Dermis microvascular lymphatic vessel endothelial cell (primary cell): ENCODE data around the gene C19orf47. TPM values are rescaled to one million over a fixed set of nuclear protein-coding genes. Genes with fewer than 3 reads are reported as not detected.

Source experiments
- DNase-seq, 2 donors: peaks; one replicate each; pipeline versions ENCODE4 v3.0.0 to v3.0.0-alpha.2; 2010; ENCODE audit warnings: low read depth in 2 of 2
- total RNA-seq: library from RNA; depleted of rRNA; stranded (reverse); fragments of >200 nt; gene quantifications from 2 replicates; pipeline ENCODE4 v1.2.1, GENCODE V29; 2014

Gene C19orf47, protein sequence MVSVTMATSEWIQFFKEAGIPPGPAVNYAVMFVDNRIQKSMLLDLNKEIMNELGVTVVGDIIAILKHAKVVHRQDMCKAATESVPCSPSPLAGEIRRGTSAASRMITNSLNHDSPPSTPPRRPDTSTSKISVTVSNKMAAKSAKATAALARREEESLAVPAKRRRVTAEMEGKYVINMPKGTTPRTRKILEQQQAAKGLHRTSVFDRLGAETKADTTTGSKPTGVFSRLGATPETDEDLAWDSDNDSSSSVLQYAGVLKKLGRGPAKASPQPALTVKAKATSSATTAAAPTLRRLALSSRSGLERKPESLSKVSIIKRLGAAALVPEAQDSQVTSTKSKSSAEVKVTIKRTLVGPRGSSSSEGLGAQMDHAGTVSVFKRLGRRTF
- 4.4 and 8.0 TPM in 2 replicates for total RNA-seq

DNA sequence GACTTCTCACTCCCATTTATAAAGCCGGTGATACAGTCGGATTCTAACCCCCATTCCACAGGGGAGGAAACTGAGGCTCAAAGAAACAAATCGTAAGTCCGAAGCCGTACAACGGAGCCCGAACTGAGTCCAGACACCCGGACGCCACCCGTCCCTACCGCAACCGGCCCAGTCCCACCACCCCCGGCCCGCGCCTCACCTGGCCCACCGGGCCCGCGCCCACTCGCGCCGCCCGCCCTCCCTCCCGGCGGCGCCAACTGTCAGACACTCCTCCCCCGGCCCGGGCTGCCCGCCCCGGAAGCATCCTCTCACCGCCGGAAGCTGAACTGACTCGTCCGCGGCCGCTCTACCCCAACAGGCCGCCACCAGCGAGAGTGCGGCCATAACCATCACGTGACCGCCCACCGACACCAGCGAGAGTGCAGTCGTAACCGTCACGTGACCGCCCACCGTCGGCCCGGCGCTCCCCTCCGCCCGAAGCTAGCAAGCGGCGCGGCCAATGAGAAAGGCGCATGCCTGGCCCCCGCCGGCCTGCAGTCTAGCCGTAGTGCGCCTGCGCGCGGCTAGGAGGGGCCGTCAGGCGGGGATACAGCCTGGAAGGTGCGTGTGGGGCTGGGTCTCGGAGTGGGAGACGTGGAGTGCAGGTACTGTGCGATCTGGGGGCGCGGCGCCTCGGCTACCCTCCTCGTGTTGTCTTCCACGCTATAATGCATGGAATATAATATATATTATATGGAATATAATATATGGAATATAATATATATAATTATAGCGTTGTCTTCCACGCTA, at the start of gene C19orf47, which contains the start of gene PLD3:
C19orf47 (minus strand) TSS at position 273 of the 789 bp plus-strand sequence. CDS start 6,540 bp downstream, outside the sequence.
PLD3 (plus strand) TSS at position 571 of the 789 bp plus-strand sequence. CDS start 17,789 bp downstream, outside the sequence.
- DNase-seq: peak; percentile 97 to 100

DNA sequence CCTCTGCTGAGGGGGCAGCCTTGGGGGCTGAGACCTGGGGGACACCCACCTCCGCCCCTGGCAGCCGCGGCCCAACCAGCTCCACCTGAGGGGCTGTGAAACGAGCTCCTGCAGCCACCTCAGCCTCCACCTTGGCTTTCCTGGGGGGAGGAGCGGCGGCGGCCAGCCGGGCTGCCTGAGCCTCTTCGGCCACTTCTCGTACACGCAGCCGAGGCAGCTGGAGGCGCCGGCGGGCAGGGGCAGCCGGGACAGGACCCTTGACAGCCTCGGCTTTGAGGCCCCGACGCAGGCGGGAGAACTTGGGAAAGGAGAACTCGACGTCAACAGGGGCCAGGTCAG, 49.3 kb upstream of the C19orf47 start:
- no peak for DNase-seq

DNA sequence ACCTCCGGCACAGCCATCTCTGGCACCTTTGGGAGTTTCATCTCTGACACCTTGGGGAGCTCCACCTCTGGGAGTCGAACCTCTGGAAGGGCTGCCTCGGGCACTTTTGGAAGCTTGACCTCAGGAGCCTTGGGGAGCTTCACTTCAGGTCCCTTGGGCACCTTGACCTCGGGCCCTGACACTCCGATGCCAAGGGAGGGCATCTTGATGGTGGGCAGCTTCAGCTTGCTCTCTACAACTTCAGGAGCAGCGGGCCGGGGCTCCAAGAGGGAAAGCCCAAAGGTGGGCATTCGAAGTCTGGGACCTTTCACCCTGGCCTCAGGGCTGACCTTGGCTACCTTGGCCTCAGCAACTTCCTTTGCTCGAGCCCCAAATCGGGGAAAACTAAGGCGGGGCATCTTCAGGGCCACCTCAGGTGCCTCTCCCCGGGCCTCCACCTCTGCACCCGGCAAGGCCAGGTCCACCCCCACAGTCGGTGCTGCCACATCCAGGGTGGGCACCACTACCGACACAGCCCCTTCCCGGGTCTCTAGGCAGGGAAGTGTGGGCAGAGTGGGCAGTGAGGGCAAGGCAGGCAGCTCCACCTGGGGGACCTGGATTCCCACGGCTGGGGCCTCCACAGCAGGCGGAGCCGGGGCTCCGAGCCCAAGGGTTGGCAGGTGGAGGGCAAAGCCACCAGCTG, 48.8 kb upstream of the C19orf47 start:
- no peak for DNase-seq

DNA sequence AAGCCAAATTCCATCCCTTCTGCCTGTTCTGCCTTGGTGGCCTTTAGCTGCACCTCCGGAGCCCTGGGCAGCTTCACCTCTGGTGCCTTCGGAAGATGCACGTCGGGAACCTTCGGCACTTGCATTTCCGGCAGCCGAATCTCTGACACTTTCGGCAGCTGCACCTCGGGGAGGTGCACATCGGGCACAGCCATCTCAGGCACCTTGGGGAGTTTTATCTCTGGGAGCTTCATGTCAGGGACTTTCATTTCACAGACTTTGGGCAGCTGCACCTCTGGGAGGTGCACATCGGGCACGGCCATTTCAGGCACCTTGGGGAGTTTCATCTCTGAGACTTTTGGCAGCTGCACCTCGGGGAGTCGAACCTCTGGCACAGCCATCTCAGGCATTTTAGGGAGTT, 47.8 kb upstream of the C19orf47 start:
- DNase-seq: no peak

DNA sequence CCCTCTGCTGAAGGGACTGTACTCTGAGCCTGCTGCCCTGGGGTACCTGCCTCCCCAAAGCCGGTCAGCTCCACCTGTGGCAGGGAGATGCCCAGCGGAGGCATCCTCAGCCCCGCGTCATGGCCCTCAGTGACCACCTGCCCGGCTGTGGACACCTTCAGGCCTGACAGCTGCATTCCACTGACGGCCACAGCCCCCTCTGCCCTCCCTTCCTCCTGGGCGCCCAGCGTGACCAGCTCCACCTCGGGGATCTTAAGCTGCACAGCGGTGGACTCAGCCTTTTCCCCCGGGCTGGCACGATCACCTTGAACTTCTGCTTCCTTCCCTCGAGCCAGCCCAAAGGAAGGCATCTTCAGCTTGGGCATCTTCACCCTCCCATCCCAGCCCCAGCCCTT, 46.6 kb upstream of the C19orf47 start:
- no peak for DNase-seq

DNA sequence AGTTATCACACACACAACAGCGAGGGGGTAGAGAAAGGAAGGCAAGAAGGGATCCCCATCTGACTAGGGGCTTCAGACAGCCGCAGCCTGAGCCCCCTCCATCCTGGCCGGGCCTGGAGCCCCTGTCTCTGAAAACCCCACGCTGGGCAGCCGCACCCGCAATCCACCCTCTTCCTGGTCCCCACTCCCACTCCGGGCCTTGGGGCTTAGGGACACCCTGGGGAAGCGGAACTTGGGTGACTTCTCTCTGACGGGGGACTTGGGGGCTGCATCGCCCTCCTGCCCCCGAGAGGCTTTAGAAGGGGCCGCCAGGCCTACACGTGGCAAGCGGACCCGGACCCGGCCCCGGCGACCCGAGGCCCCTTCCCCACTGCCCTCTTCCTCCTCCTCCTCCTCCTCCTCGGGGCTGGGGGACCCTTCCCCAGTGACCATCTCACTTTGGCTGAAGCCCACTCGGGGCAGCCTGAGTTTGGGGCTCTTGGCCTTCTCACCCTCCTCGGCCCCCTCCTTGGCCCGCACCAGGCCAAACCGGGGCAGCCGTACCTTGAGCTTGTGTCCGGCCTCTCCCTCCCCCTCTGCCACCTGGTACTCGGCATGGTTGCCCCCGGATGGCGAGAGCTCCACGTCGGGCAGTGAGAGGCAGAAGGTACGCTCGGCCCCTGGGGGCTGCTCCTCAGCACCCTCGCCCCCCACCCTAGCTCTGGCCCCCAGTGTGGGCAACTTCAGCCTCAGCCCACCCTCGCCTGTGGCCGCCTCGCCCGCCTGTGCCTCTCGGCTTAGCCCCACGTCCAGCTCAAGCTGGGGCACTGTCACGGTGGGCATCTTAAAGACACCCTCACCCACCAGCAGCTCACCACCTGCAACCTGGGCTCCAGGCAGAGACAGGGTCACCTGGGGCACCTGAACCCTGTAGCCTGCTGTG, 46.0 kb upstream of the C19orf47 start:
- no peak for DNase-seq

DNA sequence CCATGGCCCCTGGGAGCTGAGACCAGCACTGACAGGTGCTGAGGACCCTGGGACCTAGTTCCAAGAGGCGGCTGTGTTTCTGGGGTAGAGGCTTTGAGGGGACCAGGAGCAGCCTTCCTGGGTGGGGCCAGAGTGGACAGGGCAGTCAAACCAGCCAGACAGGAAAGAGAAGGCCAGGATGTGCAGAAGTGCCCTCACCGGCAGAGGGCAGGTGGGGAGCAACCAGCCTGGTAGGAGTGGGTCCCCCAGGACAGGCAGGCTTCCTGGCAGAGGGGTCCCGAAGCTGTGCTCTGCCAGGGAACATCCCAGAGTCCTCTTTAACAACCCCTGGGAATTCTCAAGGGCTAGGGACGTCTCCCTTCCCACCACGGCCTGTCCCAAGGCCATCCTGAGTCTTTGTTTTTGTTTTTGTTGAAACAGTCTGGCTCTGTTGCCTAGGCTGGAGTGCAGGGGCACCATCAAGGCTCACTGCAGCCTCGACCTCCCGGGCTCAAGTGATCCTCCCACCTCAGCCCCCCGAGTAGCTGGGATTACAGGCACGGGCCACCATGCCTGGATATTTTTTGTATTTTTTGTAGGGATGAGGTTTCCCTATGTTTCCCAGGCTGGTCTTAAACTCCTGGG, 44.8 kb upstream of the C19orf47 start:
- peak in 1 of 2 donors; percentile 13 for DNase-seq

DNA sequence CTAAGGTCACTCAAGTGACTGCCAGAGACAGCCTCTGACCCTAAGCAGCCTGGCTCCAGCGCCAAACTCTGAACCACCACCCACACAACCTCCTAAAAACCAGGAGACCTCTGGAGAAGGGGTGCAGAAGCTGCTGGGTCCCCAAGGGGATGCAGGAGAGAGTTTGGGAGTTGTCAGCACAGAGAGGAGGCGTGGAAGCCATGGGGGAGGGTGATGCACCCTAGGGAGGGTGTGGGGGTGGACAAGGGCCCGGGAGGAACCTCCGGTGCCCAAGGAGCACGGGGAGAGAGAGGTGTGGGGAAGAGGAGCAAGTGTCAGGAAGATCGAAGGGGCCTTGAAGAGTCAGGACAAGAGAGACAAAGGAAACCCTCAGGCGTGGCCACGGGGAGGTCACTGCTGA, 43.9 kb upstream of the C19orf47 start:
- no peak for DNase-seq

DNA sequence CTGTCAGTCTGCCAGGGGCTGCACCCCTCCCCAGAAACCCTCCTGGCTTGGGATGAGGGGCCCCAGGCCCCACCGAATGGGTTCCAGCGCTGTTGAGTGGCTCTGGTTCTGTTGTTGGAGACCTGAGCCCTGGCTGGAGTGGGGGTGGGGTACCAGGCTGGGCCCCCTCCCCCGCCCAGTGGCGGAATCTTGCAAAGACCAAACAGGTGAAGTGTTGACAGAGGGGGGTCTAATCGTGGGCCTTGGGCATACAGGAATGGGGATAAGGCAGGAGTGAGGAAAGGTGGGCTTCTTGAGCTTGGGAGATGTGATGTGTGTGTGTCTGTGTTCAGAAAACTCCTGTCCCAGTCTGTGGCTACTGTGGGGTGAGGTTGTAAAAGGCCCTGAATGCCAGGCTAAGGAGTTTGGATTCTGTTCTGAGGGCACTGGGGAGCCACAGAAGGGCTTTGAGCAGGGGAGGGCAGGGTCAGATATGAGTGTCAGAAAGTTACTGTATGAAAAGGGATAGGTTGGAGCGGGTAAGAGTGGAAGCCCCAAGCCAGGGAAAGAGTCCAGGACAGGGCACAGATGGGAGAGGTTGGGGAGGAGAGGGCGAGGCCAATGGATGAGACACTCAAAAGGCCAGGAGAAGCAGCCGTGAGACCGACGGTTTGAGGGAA, 42.0 kb upstream of the C19orf47 start, which contains the start of gene HIPK4:
HIPK4 (minus strand) TSS at position 98 of the 659 bp plus-strand sequence. CDS start 279 bp downstream, outside the sequence.
- no peak for DNase-seq

DNA sequence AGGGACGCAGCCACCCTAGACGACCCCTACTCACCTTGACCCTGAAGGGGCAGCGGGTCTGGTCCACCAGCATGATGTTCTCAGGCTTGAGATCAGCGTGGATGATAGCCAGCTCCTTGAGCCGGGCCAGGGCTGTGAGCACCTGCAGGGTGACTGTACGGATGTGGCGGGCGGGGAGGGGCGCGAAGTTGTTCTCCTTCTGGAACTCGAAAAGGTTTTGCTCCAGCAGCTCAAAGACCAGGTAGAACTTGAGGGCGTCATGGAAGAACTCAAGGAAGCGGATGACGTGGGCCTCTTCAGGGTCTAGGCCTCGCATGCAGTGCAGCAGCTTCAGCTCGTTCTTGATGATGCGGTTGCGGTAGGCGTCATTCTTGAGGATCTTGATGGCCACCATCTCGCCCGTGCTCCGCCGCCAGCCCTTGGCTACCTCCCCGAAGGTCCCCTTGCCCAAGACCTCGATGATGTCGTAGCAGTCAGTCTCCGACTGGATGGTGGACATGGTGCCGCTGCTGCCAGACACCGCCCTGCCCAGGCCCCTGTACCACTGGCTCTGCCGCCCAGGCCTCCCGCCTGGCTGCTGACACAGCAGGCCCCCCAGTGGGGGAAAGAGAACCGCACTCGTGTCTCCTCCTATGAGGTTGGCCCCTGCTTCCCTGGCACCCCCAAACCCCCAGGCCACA, 41.3 kb upstream of the C19orf47 start:
- DNase-seq: no peak

DNA sequence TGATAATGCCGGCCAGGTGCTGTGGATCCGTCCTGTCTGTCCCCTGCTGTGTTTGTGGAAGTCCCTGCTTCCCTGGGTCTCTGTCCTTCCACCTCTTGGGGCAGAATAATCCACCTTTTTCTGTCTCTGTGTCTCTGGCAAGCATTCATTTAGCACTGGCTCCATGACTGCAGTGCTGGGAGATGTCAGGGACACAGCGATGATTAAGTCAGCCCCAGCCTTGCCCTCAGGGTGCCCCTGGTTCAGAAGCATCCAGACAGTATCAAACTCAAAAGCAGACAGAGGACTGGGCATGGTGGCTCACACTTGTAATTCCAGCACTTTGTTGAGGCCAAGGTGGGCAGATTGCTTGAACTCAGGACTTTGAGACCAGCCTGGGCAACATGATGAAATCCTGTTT, 40.3 kb upstream of the C19orf47 start:
- no peak for DNase-seq

DNA sequence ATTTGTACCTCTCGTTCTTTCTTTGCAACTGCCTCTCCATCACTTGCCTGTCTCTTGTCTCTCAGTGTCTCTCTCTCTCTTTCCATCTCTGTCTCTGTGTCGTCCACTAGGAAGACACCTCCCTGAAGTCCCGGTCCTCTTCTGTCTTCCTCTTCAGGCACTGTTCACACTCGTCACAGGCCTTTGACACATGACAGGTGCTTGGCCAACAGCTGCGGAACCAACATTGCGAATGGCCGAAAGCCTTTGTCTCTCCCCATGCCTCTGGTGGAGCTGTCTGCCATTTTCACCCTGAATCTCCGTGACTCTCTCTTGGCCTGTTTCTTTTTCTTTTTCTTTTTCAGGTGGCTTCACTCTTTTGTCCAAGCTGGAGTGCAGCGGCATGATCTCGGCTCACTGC, 39.0 kb upstream of the C19orf47 start:
- no peak for DNase-seq

DNA sequence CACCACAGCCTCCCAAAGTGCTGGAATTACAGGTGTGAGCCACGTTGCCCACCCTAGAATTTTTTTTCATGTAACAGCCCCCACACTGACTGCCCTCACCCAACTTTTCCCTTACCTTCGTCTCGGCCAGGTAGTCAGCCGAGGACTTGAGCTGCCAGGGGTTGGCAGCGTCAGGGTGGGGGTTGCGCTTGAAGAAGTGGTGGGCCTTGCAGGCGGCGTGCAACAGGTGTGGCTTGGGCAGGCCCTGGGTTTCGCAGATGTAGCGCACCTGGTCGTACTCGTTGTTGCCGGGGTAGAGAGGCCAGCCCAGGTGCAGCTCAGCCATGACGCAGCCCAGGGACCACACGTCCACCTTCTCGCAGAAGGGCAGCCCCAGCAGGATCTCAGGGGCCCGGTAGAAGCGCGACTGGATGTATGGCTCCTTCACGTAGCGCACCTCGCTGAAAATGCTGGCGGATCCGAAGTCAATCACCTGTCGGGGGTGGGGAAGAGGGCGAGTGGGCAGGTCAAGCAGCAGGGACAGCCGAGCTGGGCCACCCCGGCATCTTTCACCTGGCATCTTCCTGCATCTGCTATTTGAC, 35.6 kb upstream of the C19orf47 start:
- DNase-seq: no peak

DNA sequence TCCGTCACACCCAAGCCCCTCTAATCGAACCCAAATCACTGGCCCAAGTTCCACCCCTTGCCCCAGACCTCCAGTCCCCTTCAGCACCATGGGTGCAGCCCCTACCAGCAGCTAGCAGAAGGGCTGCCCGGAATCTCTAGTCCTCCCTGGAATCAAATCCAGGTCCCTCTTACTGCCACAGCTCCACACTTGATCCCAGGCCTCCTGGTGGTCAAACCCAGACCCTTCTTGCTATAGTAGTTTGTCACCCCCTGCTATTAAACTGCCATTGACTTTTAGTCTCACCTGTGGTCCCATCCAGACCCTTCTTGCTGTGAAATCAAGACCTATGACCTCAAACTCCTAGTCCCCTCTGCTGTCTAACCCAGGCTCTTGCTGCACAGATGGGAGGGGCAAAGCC, 33.1 kb upstream of the C19orf47 start:
- DNase-seq: no peak

DNA sequence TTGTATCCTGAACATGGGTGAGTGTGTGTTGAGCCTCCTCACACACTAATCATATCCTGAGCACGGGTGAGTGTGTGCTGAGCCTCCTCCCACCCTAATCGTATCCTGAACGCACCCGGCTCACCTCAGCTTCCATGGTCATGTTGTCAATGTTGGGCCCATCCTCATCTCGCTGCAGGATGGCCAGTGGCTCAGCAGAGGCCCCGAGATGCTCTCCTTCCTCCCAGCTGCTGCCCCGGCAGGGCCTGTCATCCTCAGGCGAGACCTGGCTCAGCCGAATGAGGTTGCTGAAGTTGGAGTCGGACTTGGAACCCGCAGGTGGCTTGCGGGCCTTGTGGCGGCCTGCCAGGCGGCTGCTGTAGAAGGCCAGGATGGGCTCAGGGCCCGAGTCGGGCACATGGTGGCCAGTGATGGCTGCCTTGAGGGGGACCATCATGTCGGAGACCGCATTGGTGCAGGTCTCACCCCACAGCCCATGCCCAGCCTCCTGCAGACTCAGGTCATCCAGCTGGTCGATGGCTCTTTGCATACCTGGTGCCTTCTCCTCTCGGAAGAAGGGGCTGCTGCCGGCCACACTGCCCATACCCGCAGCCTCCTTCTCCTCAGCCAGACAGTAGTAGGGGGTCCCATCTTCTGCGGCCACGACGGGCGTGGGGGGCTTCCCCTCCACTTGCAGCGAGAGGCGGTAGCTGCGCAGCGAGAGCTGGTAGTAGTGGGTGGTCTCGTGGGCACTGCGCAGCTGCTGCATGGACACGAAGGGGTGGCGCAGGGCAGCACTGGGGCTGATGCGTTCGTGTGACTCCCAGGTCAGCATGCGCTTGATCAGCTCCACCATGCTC, 32.2 kb upstream of the C19orf47 start:
- no peak for DNase-seq

DNA sequence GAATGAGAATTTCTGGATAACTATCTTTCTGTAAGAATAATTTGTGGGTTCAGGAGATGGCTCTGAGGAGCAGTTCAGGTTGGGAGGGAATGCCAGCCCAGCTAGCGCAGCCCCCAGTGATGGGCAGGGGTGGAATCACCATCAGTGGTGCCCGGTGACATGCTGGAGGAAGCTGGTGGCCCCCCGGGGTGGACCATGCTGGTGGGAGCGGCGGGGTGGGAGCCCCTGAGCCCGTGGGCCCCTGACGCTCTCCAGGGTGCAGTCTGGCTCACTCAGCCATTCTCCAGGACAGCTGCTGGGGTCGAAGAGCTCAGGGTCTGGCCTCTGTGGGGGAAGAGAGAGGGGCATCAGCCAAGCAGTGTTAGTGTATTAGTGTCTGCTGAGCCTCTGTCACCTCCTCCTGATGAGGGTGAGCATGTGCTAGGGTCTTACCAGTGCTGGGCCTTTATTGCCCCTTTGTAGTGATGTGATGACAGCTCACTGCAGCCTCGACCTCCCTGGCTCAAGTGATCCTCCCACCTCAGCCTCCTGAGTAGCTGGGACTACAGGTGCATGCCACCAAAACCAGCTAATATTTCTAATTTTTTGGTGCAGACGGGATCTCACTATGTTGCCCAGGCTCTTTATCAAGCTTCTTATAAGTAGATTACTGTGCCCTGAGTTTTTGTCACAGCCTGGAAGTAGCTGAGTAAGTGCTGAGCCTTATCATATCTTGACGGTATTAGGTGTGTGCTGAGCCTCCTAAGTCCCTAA, 31.4 kb upstream of the C19orf47 start:
- no peak for DNase-seq

DNA sequence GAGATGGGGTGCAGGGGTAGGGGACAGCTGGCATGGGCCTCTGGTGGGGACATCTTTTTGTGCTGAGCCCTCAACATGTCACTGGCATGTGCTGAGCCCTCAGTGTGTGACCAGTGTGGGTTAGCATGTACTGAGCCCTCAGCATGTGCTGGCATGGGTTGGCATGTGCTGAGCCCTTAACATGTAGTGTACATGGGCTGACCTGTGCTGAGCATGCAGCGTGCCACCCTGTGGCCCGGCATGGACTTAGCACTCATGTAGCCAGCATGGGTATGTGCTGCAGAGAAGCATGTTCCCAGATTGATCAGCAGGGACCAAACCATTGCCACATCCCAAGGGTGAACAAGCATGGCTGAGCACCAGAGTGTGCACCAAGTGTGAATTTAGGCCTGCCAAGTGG, 30.3 kb upstream of the C19orf47 start:
- no peak for DNase-seq
